ENCODE data around the gene SLAMF9. TPM values are rescaled to one million over a fixed set of nuclear protein-coding genes. Genes with fewer than 3 reads are reported as not detected.
A peak's percentile ranks its signal among the peaks of the same experiment; 100 is the strongest.

Gene SLAMF9
- total and polyA plus RNA-seq, 11 donors: 0.24 to 0.88 TPM; not detected in 9

DNA sequence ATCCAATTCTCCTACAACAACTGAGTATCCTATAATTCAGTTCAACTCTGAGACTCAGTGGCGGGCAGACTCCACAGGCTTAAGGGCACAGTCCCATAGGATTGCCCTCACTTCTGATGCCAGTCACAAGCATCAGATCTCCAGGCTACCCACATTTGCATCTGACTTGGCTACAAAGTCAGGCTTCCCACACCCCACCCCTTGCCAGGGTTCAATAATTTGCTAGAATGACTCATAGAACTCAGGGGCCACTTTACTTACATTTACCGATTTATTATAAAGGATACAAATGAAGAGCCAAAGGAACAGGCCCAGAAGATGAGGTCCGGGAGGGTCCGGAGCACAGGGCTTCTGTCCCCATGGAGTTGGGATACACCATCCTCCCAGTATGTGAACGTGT is 36.0 kb upstream of the SLAMF9 start:
- Histone ChIP-seq H3K4me1 (peaks cover 0 to 10% (median 0%) of the 10 kb centered on the region in 12 donors), H3K36me3 (no peaks in the 10 kb centered on the region), H3K27ac (no peak overlapping the region), H3K27me3 (peaks cover 0 to 5% (median 0%) of the 10 kb centered on the region in 9 donors), H3K9me3 (no peaks in the 10 kb centered on the region), H3K4me3 (no peak overlapping the region)
- 85 to 91% (median 87%) methylated on average over 5 of the region's 5 CpGs for WGBS, 4 donors
- TF ChIP-seq, protein P1, sequence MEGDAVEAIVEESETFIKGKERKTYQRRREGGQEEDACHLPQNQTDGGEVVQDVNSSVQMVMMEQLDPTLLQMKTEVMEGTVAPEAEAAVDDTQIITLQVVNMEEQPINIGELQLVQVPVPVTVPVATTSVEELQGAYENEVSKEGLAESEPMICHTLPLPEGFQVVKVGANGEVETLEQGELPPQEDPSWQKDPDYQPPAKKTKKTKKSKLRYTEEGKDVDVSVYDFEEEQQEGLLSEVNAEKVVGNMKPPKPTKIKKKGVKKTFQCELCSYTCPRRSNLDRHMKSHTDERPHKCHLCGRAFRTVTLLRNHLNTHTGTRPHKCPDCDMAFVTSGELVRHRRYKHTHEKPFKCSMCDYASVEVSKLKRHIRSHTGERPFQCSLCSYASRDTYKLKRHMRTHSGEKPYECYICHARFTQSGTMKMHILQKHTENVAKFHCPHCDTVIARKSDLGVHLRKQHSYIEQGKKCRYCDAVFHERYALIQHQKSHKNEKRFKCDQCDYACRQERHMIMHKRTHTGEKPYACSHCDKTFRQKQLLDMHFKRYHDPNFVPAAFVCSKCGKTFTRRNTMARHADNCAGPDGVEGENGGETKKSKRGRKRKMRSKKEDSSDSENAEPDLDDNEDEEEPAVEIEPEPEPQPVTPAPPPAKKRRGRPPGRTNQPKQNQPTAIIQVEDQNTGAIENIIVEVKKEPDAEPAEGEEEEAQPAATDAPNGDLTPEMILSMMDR (IDR thresholded peaks at IDR 0.05): no peak
- no peak for TF ChIP-seq POLR2A (IDR thresholded peaks at IDR 0.05)
- intact Hi-C loops (cut with DNase I): no loop called here
- DNase-seq (no peak), ATAC-seq (no peak)

- intact Hi-C loops (cut with DNase I): no loop called here
- no peaks in the 10 kb centered on the region for H3K9me3 ChIP-seq
- no peaks in the 10 kb centered on the region for H3K36me3 ChIP-seq
- 67 to 90% (median 86%) methylated on average over 3 of the region's 3 CpGs for WGBS, 4 donors
- peaks cover 0 to 5% (median 0%) of the 10 kb centered on the region in 9 donors for H3K27me3 ChIP-seq
- H3K27ac ChIP-seq: no peak overlapping the region
- H3K4me1 ChIP-seq: peaks cover 0 to 10% (median 0%) of the 10 kb centered on the region in 12 donors
- TF ChIP-seq, protein P1 (IDR thresholded peaks at IDR 0.05): no peak
- no peak for TF ChIP-seq POLR2A (IDR thresholded peaks at IDR 0.05)
- DNase-seq: no peak
- no peak for ATAC-seq
- no peak overlapping the region for H3K4me3 ChIP-seq
Observed at GRCh38 chr1:159989581-159989980, 35.5 kb upstream of the SLAMF9 start.

DNA sequence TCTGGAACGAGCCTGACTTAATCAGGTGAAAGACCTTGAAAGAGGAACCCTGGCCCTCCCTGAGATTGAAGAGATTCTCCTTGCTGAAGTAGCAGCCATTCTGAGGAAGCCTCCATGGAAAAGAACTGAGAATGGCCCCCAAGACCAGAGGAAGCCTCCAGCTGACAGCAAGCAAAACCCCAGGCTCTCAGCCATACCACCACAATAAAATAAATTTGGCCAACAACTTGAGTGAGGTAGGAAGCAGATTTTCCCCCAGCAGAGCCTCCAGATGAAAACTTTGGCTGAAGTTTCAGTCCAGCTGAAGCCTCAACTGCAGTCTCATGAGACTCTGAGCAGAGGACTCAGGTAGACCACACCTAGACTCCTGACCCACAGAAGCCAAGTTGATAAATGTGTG is 34.0 kb upstream of the SLAMF9 start:
- intact Hi-C loops (cut with DNase I): no loop called here
- no peak for ATAC-seq
- no peak for DNase-seq
- no peaks in the 10 kb centered on the region for H3K9me3 ChIP-seq
- H3K27me3 ChIP-seq: peaks cover 0 to 10% (median 0%) of the 10 kb centered on the region in 9 donors
- 45 to 76% (median 65%) methylated on average over 1 of the region's 1 CpG for WGBS, 4 donors
- TF ChIP-seq, protein P1 (IDR thresholded peaks at IDR 0.05): no peak
- no peak for TF ChIP-seq POLR2A (IDR thresholded peaks at IDR 0.05)
- no peak overlapping the region for H3K4me3 ChIP-seq
- no peaks in the 10 kb centered on the region for H3K36me3 ChIP-seq
- H3K4me1 ChIP-seq: peaks cover 0 to 8% (median 0%) of the 10 kb centered on the region in 12 donors
- no peak overlapping the region for H3K27ac ChIP-seq

DNA sequence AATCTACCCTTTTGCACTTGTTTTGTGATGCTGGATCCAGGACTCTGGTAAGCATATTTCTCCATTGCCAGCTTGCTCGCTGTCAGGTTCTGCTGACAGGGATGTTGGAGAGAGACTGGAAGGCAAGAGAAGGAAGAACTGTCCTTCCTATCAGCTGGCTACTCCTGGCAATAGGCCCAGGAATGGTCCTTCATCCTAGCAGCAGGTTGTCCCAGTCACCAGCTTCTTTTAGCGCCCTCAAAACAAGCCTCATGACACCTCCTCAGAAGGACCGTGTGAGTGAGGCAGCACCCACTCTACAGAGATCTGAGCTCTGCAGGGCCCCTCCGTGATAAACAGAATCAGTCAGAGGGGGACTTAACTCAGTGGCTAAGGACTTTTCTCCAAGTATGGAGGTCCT is 33.1 kb upstream of the SLAMF9 start:
- DNase-seq: peak in 1 of 5 donors; percentile 45
- H3K4me1 ChIP-seq: peaks cover 0 to 8% (median 0%) of the 10 kb centered on the region in 12 donors
- intact Hi-C loops (cut with DNase I): no loop called here
- TF ChIP-seq, protein P1 (IDR thresholded peaks at IDR 0.05): no peak
- no peak for TF ChIP-seq POLR2A (IDR thresholded peaks at IDR 0.05)
- H3K27me3 ChIP-seq: peaks cover 0 to 10% (median 0%) of the 10 kb centered on the region in 9 donors
- no peaks in the 10 kb centered on the region for H3K9me3 ChIP-seq
- no peak overlapping the region for H3K4me3 ChIP-seq
- H3K36me3 ChIP-seq: no peaks in the 10 kb centered on the region
- WGBS, 4 donors: 16 to 39% (median 28%) methylated on average over 4 of the region's 4 CpGs
- no peak overlapping the region for H3K27ac ChIP-seq
- peak in 2 of 4 donors; percentile 34 to 44 for ATAC-seq
